Right ventricle myocardium inferior (tissue), 1 donor: ENCODE results near the gene DHRSX. TPM values are rescaled to one million over a fixed set of nuclear protein-coding genes. Genes with fewer than 3 reads are reported as not detected.
"Not testable (repeated sequence)": the region's sequence is repeated elsewhere in the genome, so short reads cannot be mapped to it uniquely, and the experiment has no call there.

Experiments
- ATAC-seq: fragments of 200-7000 bp; cut with Tn5 transposase; one replicate; pipeline ENCODE4 v1.9.1; 2020; ENCODE audit warnings: mild to moderate bottlenecking, moderate library complexity
- DNase-seq: peaks from one replicate; pipeline ENCODE4 v3.0.0; 2021; ENCODE audit errors: missing footprints
- intact Hi-C: fragments of 100-400 bp; cut with DNase I; formaldehyde crosslinking; loops from one replicate; pipeline ENCODE4 v1.11.0; 2022
- total RNA-seq: library from RNA; stranded (reverse); fragmentation: NEBNext Ultra II Directional; extraction: Animal tissue kit (Norgen Biotek cat#: 25700); gene quantifications from one replicate; pipeline ENCODE4 v1.2.1, GENCODE V29; 2021
- donor health status: DM: no; HTN: yes; CAD: no; lungs with severe emphysema.

The DHRSX gene
- total RNA-seq, 1 donor from 2014 or later: 31.0 TPM

DNA sequence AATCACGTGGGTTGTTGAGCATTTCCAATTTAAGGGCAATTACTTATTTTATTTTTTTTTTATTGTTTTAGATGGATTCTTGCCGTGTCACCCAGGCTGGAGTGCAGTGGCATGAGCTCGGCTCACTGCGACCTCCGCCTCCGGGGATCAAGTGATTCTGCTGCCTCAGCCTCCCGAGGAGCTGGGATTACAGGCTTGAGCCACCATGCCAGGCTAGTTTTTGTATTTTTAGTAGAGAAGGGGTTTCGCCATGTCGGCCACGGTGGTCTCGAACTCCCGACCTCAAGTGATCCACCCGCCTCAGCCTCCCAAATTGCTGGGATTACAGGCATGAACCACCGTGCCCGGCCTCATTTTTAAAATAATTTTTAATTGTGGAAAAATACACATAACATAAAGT, 111.0 kb downstream of the DHRSX start:
- ATAC-seq, DNase-seq, intact Hi-C loops: not testable (repeated sequence)

DNA sequence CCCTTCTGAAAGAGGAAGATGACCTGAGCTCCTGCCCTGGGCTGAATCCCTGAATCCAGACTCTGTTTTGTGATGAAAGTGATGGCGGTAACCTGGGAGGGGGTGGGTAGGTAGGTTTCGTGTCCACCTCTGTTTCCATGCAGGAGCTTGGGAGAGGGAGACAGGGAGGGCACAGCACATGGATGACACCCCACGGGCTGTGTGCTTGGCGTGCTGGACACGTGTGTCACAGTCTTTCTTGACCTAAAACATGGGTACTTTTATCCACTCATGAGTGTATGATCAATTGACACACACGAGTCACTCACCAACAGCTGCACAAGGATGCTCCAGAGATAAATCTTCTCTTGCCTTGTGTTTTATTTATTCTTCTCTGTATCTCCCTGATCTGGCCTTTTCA, 111.5 kb downstream of the DHRSX start:
- intact Hi-C loops: no loop called here
- DNase-seq: no peak
- ATAC-seq: no peak

DNA sequence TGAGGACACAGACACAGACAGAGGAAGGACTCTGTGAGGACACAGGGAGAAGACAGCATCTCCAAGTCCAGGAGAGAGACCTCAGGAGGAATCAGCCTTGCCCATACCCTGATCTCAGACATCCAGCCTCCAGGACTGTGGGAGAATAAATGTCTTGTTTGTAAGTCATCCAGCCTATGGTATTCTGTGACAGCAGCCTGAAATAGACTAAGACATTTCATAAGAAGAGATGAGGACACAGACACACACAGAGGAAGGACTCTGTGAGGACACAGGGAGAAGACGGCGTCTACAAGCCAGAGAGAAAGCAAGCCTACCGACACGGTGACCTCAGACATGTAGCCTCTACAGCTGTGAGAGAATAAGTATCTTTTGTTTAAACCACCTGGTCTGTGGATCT, 112.1 kb downstream of the DHRSX start:
- DNase-seq (no peak), ATAC-seq (no peak)
- intact Hi-C loops: no loop called here

DNA sequence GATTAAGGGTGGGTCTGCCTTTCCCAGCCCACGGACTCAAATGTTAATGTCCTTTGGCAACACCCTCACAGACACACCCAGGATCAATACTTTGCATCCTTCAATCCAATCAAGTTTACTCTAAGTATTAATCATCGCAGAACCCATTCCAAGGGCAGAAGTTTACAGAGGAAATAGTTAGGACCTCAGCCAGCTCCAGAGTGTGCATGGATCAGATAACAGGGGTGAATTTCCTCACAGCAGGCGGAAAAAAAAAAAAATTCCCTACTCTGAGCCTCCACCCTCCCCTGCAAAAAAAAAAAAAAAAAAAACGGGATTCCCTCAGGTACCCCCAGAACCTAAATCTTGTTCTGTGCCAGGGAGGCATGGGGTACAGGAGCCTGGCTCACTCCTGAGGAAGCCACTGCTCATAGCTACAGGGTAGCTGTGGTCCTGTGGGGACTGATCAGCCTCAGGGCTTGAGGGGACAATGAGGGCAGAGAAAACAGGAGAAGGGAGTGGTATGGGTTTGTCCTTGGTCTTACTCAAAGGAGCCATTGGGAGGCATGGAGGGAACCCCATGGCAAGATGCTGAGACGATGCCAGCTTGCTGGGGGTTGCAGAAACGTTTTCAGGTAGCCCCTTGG, 113.0 kb downstream of the DHRSX start:
- DNase-seq (no peak), ATAC-seq (no peak)
- intact Hi-C loops: no loop called here

GRCh38 chrX:2385224-2385623, 115.6 kb downstream of the DHRSX start:
- no peak for DNase-seq
- intact Hi-C loops: no loop called here
- ATAC-seq: no peak

GRCh38 chrX:2384486-2384885, 116.3 kb downstream of the DHRSX start:
- ATAC-seq (no peak), DNase-seq (no peak)
- intact Hi-C loops: no loop called here

DNA sequence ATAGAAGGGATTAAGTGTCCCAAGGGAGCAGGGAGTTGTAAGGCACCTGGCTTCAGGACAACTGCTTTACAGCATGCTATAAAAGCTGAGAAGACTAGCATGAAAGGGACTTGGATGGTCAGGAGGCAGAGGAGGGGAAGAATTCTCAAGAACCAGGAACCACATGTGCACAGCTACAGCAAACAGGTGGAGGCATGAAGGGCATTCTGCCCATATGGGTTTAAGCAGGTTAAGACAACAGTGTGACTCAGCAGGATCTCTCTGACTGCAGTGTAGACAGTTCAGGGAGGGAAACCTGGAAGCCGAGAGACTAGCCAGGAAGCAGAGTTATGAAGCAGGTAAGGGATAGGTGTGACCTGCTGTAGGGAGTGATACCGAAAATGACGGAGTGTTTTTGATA, 117.0 kb downstream of the DHRSX start:
- intact Hi-C loops: no loop called here
- DNase-seq (no peak), ATAC-seq (no peak)

GRCh38 chrX:2383144-2383543, 117.6 kb downstream of the DHRSX start:
- ATAC-seq: no peak
- intact Hi-C loops: no loop called here
- DNase-seq: no peak

DNA sequence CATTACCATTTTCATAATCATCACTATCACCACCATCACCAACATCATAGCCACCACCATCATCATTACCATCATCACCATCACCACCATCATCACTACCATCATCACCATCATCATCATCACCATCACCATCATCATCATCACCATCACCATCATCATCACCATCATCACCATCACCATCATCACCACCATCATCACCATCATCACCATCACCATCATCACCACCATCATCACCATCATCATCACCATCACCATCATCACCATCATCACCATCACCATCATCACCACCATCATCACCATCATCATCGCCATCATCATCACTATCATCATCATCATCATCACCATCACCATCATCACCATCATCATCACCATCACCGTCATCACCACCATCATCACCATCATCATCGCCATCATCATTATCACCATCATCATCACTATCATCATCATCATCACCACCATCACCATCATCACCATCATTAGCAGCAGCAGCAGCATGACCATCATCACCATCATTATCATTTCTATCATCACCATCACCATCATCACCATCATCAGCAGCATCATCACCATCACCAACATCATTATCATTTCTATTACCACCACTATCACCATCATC, 118.2 kb downstream of the DHRSX start:
- ATAC-seq, DNase-seq, intact Hi-C loops: not testable (repeated sequence)

GRCh38 chrX:2376166-2376565, 124.6 kb downstream of the DHRSX start:
- DNase-seq (no peak), ATAC-seq (no peak)
- intact Hi-C loops: no loop called here

DNA sequence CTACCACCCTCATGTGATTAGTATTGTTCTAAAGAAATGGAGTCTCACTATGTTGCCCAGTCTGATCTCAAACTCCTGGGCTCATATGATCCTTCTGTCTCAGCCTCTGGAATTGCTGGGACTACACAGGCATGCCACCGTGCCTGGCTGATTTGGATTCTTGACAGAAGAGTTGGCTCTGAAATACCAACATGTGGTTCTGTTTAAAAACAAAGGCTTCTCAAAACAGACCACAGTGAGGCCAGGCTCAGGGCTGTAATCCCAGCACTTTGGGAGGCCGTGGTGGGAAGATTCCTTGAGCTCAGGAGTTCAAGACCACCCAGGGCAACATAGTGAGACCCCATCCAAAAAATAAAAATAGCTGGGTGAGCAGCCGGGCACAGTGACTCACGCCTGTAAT, 126.7 kb downstream of the DHRSX start:
- DNase-seq (no peak), ATAC-seq (no peak)
- intact Hi-C loops: no loop called here

DNA sequence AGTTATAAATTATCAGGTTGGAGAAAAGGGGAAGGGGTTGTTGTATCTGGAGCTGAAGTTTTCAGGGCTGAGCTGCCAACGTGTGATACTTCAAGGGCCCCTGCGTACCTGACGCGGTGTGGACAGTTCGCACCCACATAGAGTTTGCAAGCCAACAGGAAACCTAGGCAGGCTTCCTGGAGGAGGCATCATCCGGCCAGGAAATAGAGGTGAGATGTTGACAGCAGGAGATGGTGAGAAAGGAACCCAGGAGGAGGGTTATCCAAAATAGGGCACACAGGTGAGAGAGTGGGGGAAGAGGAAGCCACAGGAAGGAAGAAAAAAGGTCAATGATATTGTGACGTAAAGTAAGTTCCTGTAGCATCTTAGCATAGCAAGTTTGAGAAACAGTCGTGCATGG, 127.2 kb downstream of the DHRSX start:
- DNase-seq: no peak
- intact Hi-C loops: no loop called here
- ATAC-seq: no peak

DNA sequence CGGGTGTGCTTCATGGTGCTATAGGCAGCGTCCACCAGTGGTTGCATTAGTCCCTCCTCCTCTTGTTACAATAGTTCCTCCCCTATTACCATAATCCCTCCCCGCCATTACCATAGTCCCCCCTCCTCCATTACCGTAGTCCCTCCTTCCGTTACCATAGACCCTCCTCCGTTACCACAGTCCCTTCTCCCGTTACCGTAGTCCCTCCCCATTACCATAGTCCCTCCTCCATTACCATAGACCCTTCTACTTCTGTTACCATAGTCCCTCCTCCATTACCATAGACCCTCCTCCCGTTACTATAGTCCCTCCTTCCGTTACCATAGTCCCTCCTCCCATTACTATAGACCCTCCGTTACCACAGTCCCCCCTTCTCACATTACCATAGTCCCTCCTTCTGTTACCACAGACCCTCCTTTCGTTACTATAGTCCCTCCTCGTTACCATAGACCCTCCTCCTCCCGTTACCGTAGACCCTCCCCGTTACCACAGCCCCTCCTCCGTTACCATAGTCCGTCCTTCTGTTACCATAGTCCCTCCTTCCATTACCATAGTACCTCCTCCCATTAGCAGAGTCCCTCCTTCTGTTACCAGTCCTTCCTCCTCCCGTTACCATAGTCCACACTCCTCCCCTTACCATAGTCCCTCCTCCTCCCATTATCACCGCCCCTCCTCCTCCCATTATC, 129.6 kb downstream of the DHRSX start:
- DNase-seq (no peak), ATAC-seq (no peak)
- intact Hi-C loops: no loop called here

- ATAC-seq (no peak), DNase-seq (no peak)
- intact Hi-C loops: no loop called here
These were observed 130.3 kb downstream of the DHRSX start for GRCh38 chrX:2370456-2370855.

DNA sequence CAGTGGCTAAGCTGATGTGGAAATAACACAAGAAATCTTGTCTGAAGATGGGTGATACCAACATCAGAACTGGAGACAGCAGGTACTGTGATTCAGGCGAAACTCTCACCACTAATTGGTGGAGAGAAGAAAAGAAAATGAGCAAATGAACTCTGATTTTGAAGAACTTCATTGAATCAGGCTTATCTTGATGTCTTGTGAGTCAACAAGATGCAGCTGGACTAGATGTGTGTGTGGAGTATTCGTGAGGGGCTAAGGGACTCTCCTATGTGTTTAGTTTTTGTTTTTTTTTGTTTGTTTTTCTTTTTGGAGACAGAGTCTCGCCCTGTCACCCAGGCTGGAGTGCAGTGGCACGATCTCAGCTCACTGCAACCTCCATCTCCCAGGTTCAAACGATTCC, 131.6 kb downstream of the DHRSX start:
- DNase-seq: no peak
- intact Hi-C loops: no loop called here
- no peak for ATAC-seq

- DNase-seq: no peak
- no peak for ATAC-seq
- intact Hi-C loops: no loop called here
These were observed 140.0 kb downstream of the DHRSX start for GRCh38 chrX:2360731-2361130.

DNA sequence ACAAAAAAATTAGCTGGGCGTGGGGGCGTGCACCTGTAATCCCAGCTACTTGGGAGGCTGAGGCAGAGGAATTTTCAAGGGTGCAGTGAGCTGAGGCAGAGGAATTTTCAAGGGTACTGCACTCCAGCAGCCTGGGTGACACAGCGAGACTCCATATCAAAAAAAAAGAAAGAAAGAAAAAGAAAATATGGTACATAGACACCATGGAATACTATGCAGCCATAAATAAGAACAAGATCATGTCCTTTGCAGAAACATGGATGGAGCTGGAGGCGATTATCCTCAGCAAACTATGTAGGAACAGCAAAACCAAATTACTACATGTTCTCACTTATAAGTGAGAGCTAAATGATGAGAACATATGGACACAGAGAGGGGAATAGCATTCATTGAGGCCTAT, 141.3 kb downstream of the DHRSX start:
- ATAC-seq, intact Hi-C loops, DNase-seq: not testable (repeated sequence)

- peak; percentile 48 for ATAC-seq
- DNase-seq: no peak
- intact Hi-C loops: no loop called here
These were observed 148.5 kb downstream of the DHRSX start for GRCh38 chrX:2351999-2352995.

DNA sequence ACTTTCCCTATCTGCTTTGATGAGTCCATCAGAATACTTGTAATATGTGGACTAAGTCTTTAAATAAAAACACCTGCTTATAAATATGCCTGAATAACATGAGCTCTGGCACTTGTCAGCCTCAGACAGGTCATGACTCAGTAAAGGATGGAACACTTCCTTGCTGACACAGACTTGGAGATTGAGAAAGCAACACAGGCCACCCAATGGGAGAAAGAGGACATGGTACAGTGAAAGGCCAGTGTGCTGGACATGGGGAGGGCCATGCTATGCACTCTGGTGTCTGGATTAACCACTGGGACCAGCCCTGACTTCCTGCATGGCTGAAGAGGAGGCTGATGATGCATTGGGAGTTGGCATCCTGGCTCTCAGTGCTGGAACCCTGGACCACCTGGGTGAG, 149.5 kb downstream of the DHRSX start:
- no peak for DNase-seq
- intact Hi-C loops: no loop called here
- ATAC-seq: no peak
